Chondrocyte (in vitro differentiated cells): ENCODE data around the gene NEURL1B. TPM values are rescaled to one million over a fixed set of nuclear protein-coding genes. Genes with fewer than 3 reads are reported as not detected.
"Not testable (repeated sequence)": the region's sequence is repeated elsewhere in the genome, so short reads cannot be mapped to it uniquely, and the experiment has no call there.

Experiments used
- DNase-seq: peaks from one replicate; pipeline ENCODE4 v3.0.0; 2021; ENCODE audit warnings: mixed read lengths, low spot score
- H3K27ac Mint-ChIP-seq: one replicate; pipeline ENCODE4 v1.8.0; 2021; ENCODE audit warnings: mild to moderate bottlenecking, moderate library complexity, mixed read lengths; ENCODE audit not compliant: unreplicated experiment
- H3K27me3 Mint-ChIP-seq: 2 replicates; pipeline ENCODE4 v1.8.0; 2021; ENCODE audit warnings: low read depth, mixed read lengths
- H3K36me3 Mint-ChIP-seq: 2 replicates; pipeline ENCODE4 v1.8.0; 2021; ENCODE audit warnings: low read depth, mixed read lengths
- H3K4me1 Mint-ChIP-seq: 2 replicates; pipeline ENCODE4 v1.8.0; 2021; ENCODE audit warnings: low read depth, mild to moderate bottlenecking, mixed read lengths
- H3K4me3 Mint-ChIP-seq: one replicate; pipeline ENCODE4 v1.8.0; 2021; ENCODE audit warnings: mild to moderate bottlenecking, moderate library complexity, mixed read lengths; ENCODE audit not compliant: unreplicated experiment
- H3K9me3 Mint-ChIP-seq: 2 replicates; pipeline ENCODE4 v1.8.0; 2021; ENCODE audit warnings: low read depth, mixed read lengths
- CTCF ChIP-seq: fragments of 200-600 bp; sonication (generic); IDR thresholded peaks from 2 replicates; pipeline ENCODE4 v1.5.0; 2021; ENCODE audit warnings: antibody characterized with exemption, mild to moderate bottlenecking, moderate library complexity
- total RNA-seq: library from RNA; stranded (reverse); gene quantifications from 3 replicates; pipeline ENCODE4 v1.2.1, GENCODE V29; 2021

The NEURL1B gene
- total RNA-seq, 1 donor from 2014 or later: 5.4 TPM

- H3K27me3 Mint-ChIP-seq: peaks cover 16% of the 10 kb centered on the region
Measured at GRCh38 chr5:172706796-172707195, 65.7 kb downstream of the NEURL1B start.

GRCh38 chr5:172707285-172708182, 66.5 kb downstream of the NEURL1B start:
- H3K27me3 Mint-ChIP-seq: peaks cover 16% of the 10 kb centered on the region
- peaks cover 6% of the 10 kb centered on the region for H3K4me1 Mint-ChIP-seq
- peak; percentile 85 for DNase-seq
- no peak overlapping the region for H3K27ac Mint-ChIP-seq
- peak; percentile 81 for TF ChIP-seq CTCF
- no peaks in the 10 kb centered on the region for H3K9me3 Mint-ChIP-seq
- H3K36me3 Mint-ChIP-seq: no peaks in the 10 kb centered on the region
- H3K4me3 Mint-ChIP-seq: no peak overlapping the region

More at GRCh38 chr5:172706796-172707195, 65.7 kb downstream of the NEURL1B start:
- no peak for TF ChIP-seq CTCF
- H3K4me1 Mint-ChIP-seq: peaks cover 6% of the 10 kb centered on the region
- H3K36me3 Mint-ChIP-seq: no peaks in the 10 kb centered on the region
- H3K27ac Mint-ChIP-seq: peak overlapping the region; percentile 1
- no peak overlapping the region for H3K4me3 Mint-ChIP-seq
- peak; percentile 51 for DNase-seq
- H3K9me3 Mint-ChIP-seq: no peaks in the 10 kb centered on the region

GRCh38 chr5:172708183-172708505, 67.1 kb downstream of the NEURL1B start:
- H3K27ac Mint-ChIP-seq: no peak overlapping the region
- TF ChIP-seq CTCF: no peak
- H3K9me3 Mint-ChIP-seq: no peaks in the 10 kb centered on the region
- H3K4me1 Mint-ChIP-seq: peaks cover 10% of the 10 kb centered on the region
- H3K4me3 Mint-ChIP-seq: no peak overlapping the region
- H3K36me3 Mint-ChIP-seq: no peaks in the 10 kb centered on the region
- peaks cover 10% of the 10 kb centered on the region for H3K27me3 Mint-ChIP-seq
- DNase-seq: no peak

- TF ChIP-seq CTCF: no peak
- no peaks in the 10 kb centered on the region for H3K9me3 Mint-ChIP-seq
- peaks cover 9% of the 10 kb centered on the region for H3K27me3 Mint-ChIP-seq
- H3K27ac Mint-ChIP-seq: no peak overlapping the region
- no peaks in the 10 kb centered on the region for H3K36me3 Mint-ChIP-seq
- peaks cover 18% of the 10 kb centered on the region for H3K4me1 Mint-ChIP-seq
- H3K4me3 Mint-ChIP-seq: no peak overlapping the region
- DNase-seq: no peak
Measured at GRCh38 chr5:172710676-172711075, 69.6 kb downstream of the NEURL1B start.

GRCh38 chr5:172711321-172711861, 70.3 kb downstream of the NEURL1B start:
- peaks cover 18% of the 10 kb centered on the region for H3K4me1 Mint-ChIP-seq
- H3K27ac Mint-ChIP-seq, H3K36me3 Mint-ChIP-seq, H3K9me3 Mint-ChIP-seq, H3K27me3 Mint-ChIP-seq, H3K4me3 Mint-ChIP-seq: not testable (repeated sequence)
- peak; percentile 28 for DNase-seq
